GM19452 (cell line): ENCODE data around the gene PSMC3IP.
"Not testable (repeated sequence)": the region's sequence is repeated elsewhere in the genome, so short reads cannot be mapped to it uniquely, and the experiment has no call there.

Experiments
- ATAC-seq: cut with Tn5 transposase; IDR thresholded peaks from one replicate; pipeline ENCODE4 v1.9.1; 2021; ENCODE audit not compliant: unreplicated experiment

PSMC3IP gene, protein sequence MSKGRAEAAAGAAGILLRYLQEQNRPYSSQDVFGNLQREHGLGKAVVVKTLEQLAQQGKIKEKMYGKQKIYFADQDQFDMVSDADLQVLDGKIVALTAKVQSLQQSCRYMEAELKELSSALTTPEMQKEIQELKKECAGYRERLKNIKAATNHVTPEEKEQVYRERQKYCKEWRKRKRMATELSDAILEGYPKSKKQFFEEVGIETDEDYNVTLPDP

GRCh38 chr17:42577532-42578281 is at the start of gene PSMC3IP:
Gene PSMC3IP (minus strand): TSS chr17:42577729. CDS start chr17:42577686, 43 bp downstream.
- peak; percentile 55 for ATAC-seq

- ATAC-seq, result no peak
These were observed 46.4 kb upstream of the PSMC3IP start for GRCh38 chr17:42623732-42624596.

GRCh38 chr17:42623271-42623670 is 45.7 kb upstream of the PSMC3IP start:
- no peak for ATAC-seq

GRCh38 chr17:42621987-42622386 is 44.5 kb upstream of the PSMC3IP start:
- ATAC-seq, result not testable (repeated sequence)

DNA sequence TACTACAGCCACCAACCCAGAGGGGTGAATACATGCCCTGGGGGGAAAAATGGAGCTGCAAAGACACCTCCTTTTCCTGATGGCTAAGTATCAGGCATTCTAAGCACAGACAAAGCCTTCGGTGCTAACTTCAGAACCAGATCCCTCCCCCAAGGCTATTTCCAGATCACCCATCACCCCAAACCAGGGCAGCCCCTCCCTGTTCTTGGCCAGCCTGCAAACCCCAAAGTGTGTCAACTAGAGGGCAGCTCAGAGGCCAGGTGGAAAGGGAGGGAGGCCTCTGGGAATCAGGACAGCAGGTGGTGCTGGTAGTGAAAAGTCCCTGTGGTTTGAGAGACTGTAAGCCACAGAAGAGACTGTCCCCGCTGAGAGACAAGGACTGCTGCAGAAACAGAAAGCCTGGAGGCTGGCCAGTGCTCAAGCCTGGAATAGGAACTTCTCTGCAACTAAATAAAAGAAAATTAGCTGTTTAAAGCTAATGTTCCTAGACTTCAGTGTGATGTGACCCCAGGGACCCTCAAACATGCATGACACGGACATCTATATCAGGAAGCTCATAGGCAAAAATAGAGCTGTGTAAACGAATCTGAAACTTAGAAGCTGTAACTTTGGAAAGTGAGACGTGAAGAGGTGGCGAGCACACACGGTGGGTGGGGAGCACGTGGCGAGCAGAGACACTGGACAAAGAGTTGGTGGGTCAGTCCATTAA is 41.1 kb upstream of the PSMC3IP start:
- peak; percentile 65 for ATAC-seq

DNA sequence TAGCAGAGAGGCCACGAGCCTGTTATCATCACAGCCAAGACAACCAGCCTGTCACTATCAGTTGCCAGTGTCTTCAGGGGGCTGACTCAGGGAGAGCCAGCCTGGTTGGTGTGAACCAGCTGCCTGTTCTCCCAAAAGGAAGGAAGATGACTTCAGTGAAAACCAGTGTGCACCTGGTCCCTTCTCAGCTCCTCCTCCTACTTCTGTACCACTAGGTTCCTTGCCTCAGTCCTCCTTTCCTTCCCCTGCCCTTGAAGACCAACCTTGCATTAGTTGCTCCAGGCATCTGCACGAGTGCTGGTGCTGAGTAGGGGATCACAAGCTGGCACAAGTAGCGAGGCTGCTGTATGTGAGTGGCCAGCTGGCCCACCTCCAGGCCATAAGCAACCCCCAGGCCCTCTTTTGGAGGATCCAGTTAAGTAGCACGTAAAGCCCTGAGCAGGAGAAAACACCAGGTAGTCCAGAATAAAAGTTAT is 40.5 kb upstream of the PSMC3IP start:
- ATAC-seq, result peak; percentile 24

DNA sequence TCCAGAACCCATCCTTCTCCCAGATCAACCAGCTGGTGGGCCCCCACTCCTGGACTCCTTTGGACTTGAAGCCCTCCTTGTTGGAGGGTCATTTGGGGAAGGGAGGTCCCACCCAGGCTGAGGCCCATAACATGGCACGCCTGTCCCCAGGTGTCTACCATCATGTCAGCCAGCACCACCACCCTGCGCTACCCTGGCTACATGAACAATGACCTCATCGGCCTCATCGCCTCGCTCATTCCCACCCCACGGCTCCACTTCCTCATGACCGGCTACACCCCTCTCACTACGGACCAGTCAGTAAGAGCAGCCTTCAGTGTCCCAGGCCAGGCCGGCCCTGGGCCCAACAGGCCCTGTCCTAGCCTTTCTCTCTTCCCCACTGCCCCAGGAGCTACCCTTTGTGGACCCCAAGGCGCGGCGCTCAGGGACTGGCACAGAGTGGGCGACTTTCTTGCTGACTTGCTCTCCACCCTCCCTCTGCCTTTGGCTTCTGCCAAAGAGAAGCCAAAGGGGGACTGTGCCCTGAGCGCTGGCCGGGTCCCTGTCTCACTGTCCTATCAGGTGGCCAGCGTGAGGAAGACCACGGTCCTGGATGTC is 36.3 kb upstream of the PSMC3IP start:
- no peak for ATAC-seq

DNA sequence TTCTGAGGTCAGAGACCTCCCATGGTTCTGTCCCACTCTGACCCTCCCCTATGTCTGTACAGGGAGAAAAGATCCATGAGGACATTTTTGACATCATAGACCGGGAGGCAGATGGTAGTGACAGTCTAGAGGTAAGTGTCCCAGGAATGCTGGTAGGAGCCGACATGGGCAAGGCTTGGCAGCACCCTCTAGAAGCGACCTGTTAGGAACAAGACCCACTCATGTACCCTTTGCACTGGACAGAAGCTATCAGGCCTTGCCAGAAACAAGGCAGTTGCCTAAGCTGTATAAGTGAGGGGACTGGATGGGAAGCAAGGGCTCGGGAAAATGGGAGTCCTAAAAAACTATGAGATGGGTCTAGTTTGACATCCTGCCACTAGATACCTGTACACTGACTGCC is 34.5 kb upstream of the PSMC3IP start:
- no peak for ATAC-seq

- ATAC-seq, result not testable (repeated sequence)
These were observed 32.6 kb upstream of the PSMC3IP start for GRCh38 chr17:42609814-42610801.

GRCh38 chr17:42609182-42609813 is 31.8 kb upstream of the PSMC3IP start, which contains the start of the genes RETREG3 and TUBG1:
Gene RETREG3 (minus strand): TSS chr17:42609374. CDS start chr17:42609324, 50 bp downstream.
Gene TUBG1 (plus strand): TSS chr17:42609683. CDS start chr17:42609738, 55 bp downstream.
- ATAC-seq, result peak; percentile 85

DNA sequence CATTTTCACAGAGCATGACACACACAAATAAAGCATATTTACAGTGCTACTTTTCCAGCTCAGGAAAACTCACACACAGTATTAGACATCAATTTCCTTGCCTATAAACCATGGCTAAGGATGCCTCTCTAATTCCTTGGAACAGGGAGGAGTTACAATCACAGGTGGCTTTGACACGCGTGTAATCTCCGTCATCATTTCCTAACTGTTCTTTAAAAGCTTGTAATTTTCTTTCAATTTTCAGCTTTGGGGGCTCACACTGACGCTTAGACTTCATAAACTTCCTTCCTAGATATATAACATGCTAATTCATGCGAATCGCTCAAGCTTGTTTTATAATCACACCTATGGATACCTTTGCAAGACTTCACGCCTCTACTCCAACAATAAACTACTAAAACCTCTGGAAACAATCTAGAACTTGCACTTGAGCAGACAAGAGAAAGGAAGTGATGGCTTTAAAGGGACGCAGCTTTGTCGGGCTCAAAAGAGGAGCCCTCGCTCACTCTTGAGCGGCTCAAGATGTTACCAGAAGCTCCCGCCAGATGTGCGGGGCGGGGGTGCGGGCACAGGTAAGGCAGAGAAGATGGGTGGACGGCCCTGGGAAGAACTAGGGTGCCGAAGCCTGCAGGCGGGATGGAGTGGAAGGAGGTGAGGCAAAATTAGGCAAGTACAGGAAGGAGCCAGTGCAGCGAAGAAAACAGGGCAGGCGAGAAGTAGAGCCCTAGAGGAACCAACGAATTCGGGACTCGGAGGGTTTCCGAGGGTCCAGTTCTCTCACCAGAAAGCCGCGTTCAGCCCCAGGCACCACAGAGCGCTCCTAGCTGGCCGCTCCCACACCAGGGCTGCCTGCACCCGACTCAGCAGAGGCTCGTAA is 31.0 kb upstream of the PSMC3IP start:
- peak; percentile 38 for ATAC-seq

- no peak for ATAC-seq
These were observed 30.2 kb upstream of the PSMC3IP start for GRCh38 chr17:42607769-42608168.

DNA sequence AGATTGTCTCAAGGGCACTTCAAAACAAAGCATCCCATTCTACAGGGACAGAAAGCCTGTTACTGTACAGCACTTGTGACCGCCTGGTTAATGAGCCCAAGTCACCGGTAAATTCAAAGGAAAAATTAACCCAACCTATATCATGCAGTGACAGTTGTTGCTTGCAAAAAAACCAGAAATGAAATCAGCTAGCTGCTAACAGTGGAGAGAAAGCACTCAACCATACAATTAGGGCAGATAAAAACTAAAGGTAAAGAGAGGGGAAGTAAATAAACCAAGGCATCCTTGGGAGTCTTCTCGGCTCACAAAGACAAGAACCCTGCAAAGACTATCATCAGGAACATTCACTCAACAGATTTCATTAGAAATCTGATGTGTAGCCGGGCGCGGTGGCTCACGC is 25.8 kb upstream of the PSMC3IP start:
- no peak for ATAC-seq

DNA sequence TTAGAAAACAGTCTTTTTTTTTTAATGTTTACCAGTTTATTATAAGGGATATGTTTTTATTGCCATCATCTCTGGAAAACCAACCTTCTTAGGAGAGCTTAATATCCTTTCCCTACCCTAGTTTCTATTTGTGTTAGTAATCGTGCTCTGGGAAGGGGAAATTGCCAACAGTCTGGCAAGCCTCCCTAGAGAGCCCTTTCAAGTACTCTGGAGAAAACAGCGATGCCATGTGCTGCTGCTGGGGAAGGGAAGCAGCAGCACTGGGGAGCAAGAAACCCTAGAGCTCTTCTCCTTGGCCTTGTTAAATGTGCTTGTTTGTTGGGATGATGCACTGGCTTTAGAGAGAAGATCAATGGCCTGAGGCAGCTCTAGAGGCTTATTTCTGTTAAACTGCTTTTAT is 21.4 kb upstream of the PSMC3IP start:
- ATAC-seq, result no peak

- ATAC-seq, result no peak
These were observed 18.9 kb upstream of the PSMC3IP start for GRCh38 chr17:42596386-42596785.

DNA sequence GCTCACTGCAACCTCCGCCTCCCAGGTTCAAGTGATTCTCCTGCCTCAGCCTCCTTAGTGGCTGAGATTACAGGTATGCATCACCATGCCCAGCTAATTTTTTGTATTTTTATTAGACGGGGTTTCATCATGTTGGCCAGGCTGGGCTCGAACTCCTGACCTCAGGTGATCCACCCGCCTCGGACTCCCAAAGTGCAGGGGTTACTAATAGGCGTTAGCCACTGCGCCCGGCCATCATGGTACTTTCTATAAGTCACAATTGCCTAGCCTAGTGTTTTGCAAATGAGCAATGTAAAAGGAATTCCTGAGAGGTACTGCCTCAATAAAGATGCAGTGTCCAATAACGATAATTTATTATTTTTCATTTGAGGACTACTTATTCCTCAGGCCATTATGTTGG is 13.9 kb upstream of the PSMC3IP start:
- ATAC-seq, result no peak

DNA sequence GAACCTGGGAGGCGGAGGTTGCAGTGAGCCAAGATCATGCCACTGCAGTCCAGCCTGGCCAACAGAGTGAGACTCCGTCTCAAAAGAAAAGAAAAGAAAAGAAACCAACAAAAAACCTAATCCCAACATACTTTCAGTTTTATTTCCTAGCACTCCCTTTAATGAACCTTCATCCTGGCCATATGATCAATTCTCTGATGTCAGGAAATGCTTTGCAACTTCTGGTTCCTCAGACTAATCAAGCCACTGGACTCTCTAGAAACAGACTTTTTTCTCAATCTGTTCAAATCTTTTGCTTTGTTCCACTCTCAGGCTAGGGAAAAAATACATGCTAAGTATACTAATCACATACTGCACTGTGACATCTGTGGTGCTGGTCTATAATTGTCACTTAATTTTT is 13.4 kb upstream of the PSMC3IP start:
- ATAC-seq, result no peak
